H1 (cell line): Measurements from ENCODE around the gene FN3KRP. TPM values are rescaled to one million over a fixed set of nuclear protein-coding genes. Genes with fewer than 3 reads are reported as not detected.

Experiments used
- CTCF ChIA-PET: fragments of 300-600 bp; sonication (Branson Sonifier 250); formaldehyde crosslinking; loops from one replicate; lab custom pipeline; 2021; ENCODE audit not compliant: partially characterized antibody; lab: Charles Lee
- POLR2A ChIA-PET: fragments of 300-600 bp; sonication (Branson Sonifier 250); formaldehyde crosslinking; loops from one replicate; lab custom pipeline; 2021; ENCODE audit warnings: inconsistent platforms; ENCODE audit not compliant: partially characterized antibody; lab: Charles Lee
- DNase-seq, 2 experiments: peaks; one replicate each; pipeline versions ENCODE4 v3.0.0 to v3.0.0-alpha.2; 2010 to 2022; ENCODE audit warnings: low spot score in 2 of 2, low read depth in 1 of 2, mixed read lengths in 1 of 2
- FAIRE-seq: peaks from 2 replicates; lab custom pipeline; 2011; peaks lifted over from hg19 to GRCh38; lab: Jason Lieb, UNC
- H2AFZ ChIP-seq: 2 replicates; pipeline ENCODE4 v1.8.1; 2012; ENCODE audit warnings: low read length, inconsistent platforms
- H2AK5ac ChIP-seq: 2 replicates; pipeline ENCODE4 v1.6.1; 2013; ENCODE audit warnings: low read depth, low read length
- H2BK120ac ChIP-seq: replicated peaks from 2 replicates; pipeline ENCODE3; 2013; ENCODE audit warnings: low read depth, low read length, inconsistent platforms
- H2BK12ac ChIP-seq: 2 replicates; pipeline ENCODE4 v1.6.1; 2013; ENCODE audit warnings: low read depth, low read length
- H2BK15ac ChIP-seq: 2 replicates; pipeline ENCODE4 v1.6.1; 2013; ENCODE audit warnings: low read length
- H2BK20ac ChIP-seq: 2 replicates; pipeline ENCODE4 v1.6.1; 2013; ENCODE audit warnings: low read length
- H2BK5ac ChIP-seq: 2 replicates; pipeline ENCODE4 v1.6.1; 2013; ENCODE audit warnings: low read depth, low read length
- H3K14ac ChIP-seq: 2 replicates; pipeline ENCODE4 v1.6.1; 2013; ENCODE audit warnings: inconsistent platforms; ENCODE audit not compliant: insufficient read length
- H3K18ac ChIP-seq: 2 replicates; pipeline ENCODE4 v1.6.1; 2013; ENCODE audit warnings: low read length; ENCODE audit errors: extremely low read depth
- H3K23ac ChIP-seq: 2 replicates; pipeline ENCODE4 v1.6.1; 2013; ENCODE audit warnings: inconsistent platforms; ENCODE audit not compliant: insufficient read length
- H3K23me2 ChIP-seq: 2 replicates; pipeline ENCODE4 v1.6.1; 2013; ENCODE audit warnings: low read depth, low read length
- H3K27ac ChIP-seq: 2 replicates; pipeline ENCODE4 v1.6.1; 2011; ENCODE audit warnings: low read depth, low read length, inconsistent platforms
- H3K27me3 ChIP-seq, 4 experiments: replicated peaks in 1 of 4; 1 replicate in 1 of 4; 2 replicates in 3 of 4; pipeline versions ENCODE4 v1.6.1 to v1.8.1; 2011 to 2013; ENCODE audit warnings: low read length in 3 of 4, mild to moderate bottlenecking in 3 of 4, inconsistent platforms in 2 of 4, mixed read lengths in 2 of 4, moderate library complexity in 1 of 4; ENCODE audit not compliant: control insufficient read depth in 3 of 4, insufficient read depth in 3 of 4; ENCODE audit errors: extremely low read depth in 1 of 4
- H3K36me3 ChIP-seq, 4 experiments: 2 replicates each; pipeline versions ENCODE4 v1.6.1 to v1.8.1; 2011 to 2013; ENCODE audit warnings: mild to moderate bottlenecking in 4 of 4, low read length in 3 of 4, moderate library complexity in 2 of 4, control low read depth in 1 of 4, inconsistent platforms in 1 of 4; ENCODE audit not compliant: insufficient read depth in 4 of 4, control insufficient read depth in 2 of 4
- H3K4ac ChIP-seq: replicated peaks from 2 replicates; pipeline ENCODE3; 2013; ENCODE audit warnings: low read length, low read depth, mixed read lengths, inconsistent platforms; ENCODE audit not compliant: insufficient read length
- H3K4me1 ChIP-seq, 4 experiments: replicated peaks in 1 of 4; 1 replicate in 1 of 4; 2 replicates in 3 of 4; pipeline versions ENCODE4 v1.6.1 to v1.8.1; 2011 to 2013; ENCODE audit warnings: low read length in 3 of 4, inconsistent platforms in 2 of 4, mixed read lengths in 1 of 4; ENCODE audit not compliant: insufficient read depth in 4 of 4, control insufficient read depth in 3 of 4
- H3K4me2 ChIP-seq, 2 experiments: 2 replicates each; pipeline versions ENCODE4 v1.6.1 to v1.8.1; 2011 to 2013; ENCODE audit warnings: low read depth in 2 of 2, low read length in 2 of 2, control low read depth in 1 of 2, inconsistent platforms in 1 of 2, mild to moderate bottlenecking in 1 of 2; ENCODE audit not compliant: insufficient read depth in 1 of 2
- H3K4me3 ChIP-seq, 4 experiments: fragments of 200-600, 300-600 bp in 1 of 4; sonication (generic), shearing (Covaris generic), sonication (Bioruptor Twin) in 1 of 4; 2 replicates each; pipeline versions ENCODE4 v1.5.1 to v1.8.1; 2011 to 2016; ENCODE audit warnings: low read length in 4 of 4, low read depth in 3 of 4, control low read depth in 2 of 4, inconsistent platforms in 2 of 4, mild to moderate bottlenecking in 2 of 4, mixed read lengths in 1 of 4, moderate library complexity in 1 of 4; ENCODE audit not compliant: insufficient read depth in 2 of 4; ENCODE audit errors: extremely low read depth in 1 of 4
- H3K56ac ChIP-seq: replicated peaks from 2 replicates; pipeline ENCODE3; 2013; ENCODE audit warnings: low read depth, mild to moderate bottlenecking, mixed read lengths, low read length, inconsistent platforms; ENCODE audit not compliant: insufficient read length
- H3K79me1 ChIP-seq: 2 replicates; pipeline ENCODE4 v1.6.1; 2013; ENCODE audit warnings: low read depth, low read length, control low read depth
- H3K79me2 ChIP-seq, 2 experiments: 2 replicates each; pipeline versions ENCODE4 v1.6.1 to v1.8.1; 2012 to 2013; ENCODE audit warnings: low read length in 2 of 2, mild to moderate bottlenecking in 2 of 2, inconsistent platforms in 1 of 2; ENCODE audit not compliant: insufficient read depth in 2 of 2, control insufficient read depth in 1 of 2
- H3K9ac ChIP-seq, 4 experiments: replicated peaks in 1 of 4; 1 replicate in 1 of 4; 2 replicates in 3 of 4; pipeline versions ENCODE4 v1.6.1 to v1.8.1; 2011 to 2013; ENCODE audit warnings: low read depth in 3 of 4, low read length in 3 of 4, control low read depth in 2 of 4, mild to moderate bottlenecking in 2 of 4, moderate library complexity in 2 of 4, inconsistent platforms in 1 of 4; ENCODE audit errors: extremely low read depth in 1 of 4
- H3K9me3 ChIP-seq, 2 experiments: 2 replicates each; pipeline versions ENCODE4 v1.6.1 to v1.8.1; 2012 to 2013; ENCODE audit warnings: mild to moderate bottlenecking in 2 of 2, moderate library complexity in 2 of 2, control low read depth in 1 of 2, inconsistent platforms in 1 of 2, low read depth in 1 of 2, low read length in 1 of 2, mixed read lengths in 1 of 2; ENCODE audit not compliant: insufficient read depth in 2 of 2
- H4K20me1 ChIP-seq, 2 experiments: replicated peaks in 1 of 2; 2 replicates each; pipeline versions ENCODE3 to v1.8.1; 2011 to 2013; ENCODE audit warnings: inconsistent platforms in 2 of 2, low read length in 2 of 2, mild to moderate bottlenecking in 1 of 2; ENCODE audit not compliant: insufficient read depth in 2 of 2, control insufficient read depth in 1 of 2
- H4K5ac ChIP-seq: 2 replicates; pipeline ENCODE4 v1.6.1; 2013; ENCODE audit warnings: low read length, low read depth, mixed read lengths, inconsistent platforms; ENCODE audit not compliant: insufficient read length
- H4K8ac ChIP-seq: 2 replicates; pipeline ENCODE4 v1.8.0; 2013; ENCODE audit warnings: mild to moderate bottlenecking, moderate library complexity, low read length, inconsistent platforms; ENCODE audit not compliant: insufficient read depth; ENCODE audit errors: extremely low read depth
- H4K91ac ChIP-seq: replicated peaks from 2 replicates; pipeline ENCODE3; 2013; ENCODE audit warnings: low read length, mixed read lengths, inconsistent platforms; ENCODE audit not compliant: insufficient read length
- EP300 ChIP-seq, 2 experiments: IDR thresholded peaks; 1 replicate in 1 of 2; 2 replicates in 1 of 2; pipeline ENCODE4 v1.6.1; 2011 to 2012; ENCODE audit warnings: low read depth in 2 of 2, low read length in 2 of 2, mild to moderate bottlenecking in 2 of 2, borderline replicate concordance in 1 of 2, inconsistent platforms in 1 of 2, moderate library complexity in 1 of 2
- GABPA ChIP-seq: IDR thresholded peaks from 2 replicates; pipeline ENCODE4 v1.6.1; 2011; ENCODE audit warnings: mild to moderate bottlenecking, low read length, moderate library complexity, borderline replicate concordance; ENCODE audit not compliant: insufficient read depth
- JUN ChIP-seq: IDR thresholded peaks from 2 replicates; pipeline ENCODE4 v1.6.1; 2011; ENCODE audit warnings: low read depth, mild to moderate bottlenecking, improper control_type of control experiment, low read length
- MAFK ChIP-seq: IDR thresholded peaks from 2 replicates; pipeline ENCODE4 v1.6.1; 2012; ENCODE audit warnings: low read depth, mild to moderate bottlenecking, improper control_type of control experiment, low read length
- SIX5 ChIP-seq: IDR thresholded peaks from 2 replicates; pipeline ENCODE4 v1.6.1; 2011; ENCODE audit warnings: mild to moderate bottlenecking, low read depth, low read length
- SRF ChIP-seq: IDR thresholded peaks from 2 replicates; pipeline ENCODE4 v1.6.1; 2011; ENCODE audit warnings: mild to moderate bottlenecking, low read depth, low read length, moderate library complexity
- USF2 ChIP-seq: IDR thresholded peaks from 2 replicates; pipeline ENCODE4 v1.6.1; 2011; ENCODE audit warnings: low read length, improper control_type of control experiment
- WGBS, 2 experiments: shearing (Covaris generic) in 1 of 2; methylation state at CpG; one replicate each; pipeline versions ENCODE4 v1.1.6 to v1.1.7; 2013 to 2015; ENCODE audit warnings: low lambda C conversion rate in 2 of 2, mixed read lengths in 2 of 2, inconsistent platforms in 1 of 2, low coverage in 1 of 2, missing lambda C conversion rate in 1 of 2; ENCODE audit not compliant: insufficient replicate concordance in 2 of 2, insufficient coverage in 1 of 2, insufficient read length in 1 of 2; ENCODE audit errors: extremely low coverage in 1 of 2, missing lambda C conversion rate in 1 of 2; 5-methylcytosine and 5-hydroxymethylcytosine counted together
- polyA plus RNA-seq, 7 experiments: library from polyadenylated mRNA; depleted of rRNA in 3 of 7; stranded (reverse) in 5 of 7; unstranded in 2 of 7; fragments of >200 nt in 5 of 7; fragments of 200-250 nt in 2 of 7; gene quantifications; 1 replicate in 5 of 7; 2 replicates in 1 of 7; 4 replicates in 1 of 7; pipeline versions ENCODE4 v1.2.1 to v1.2.3, GENCODE V29; 2011 to 2013; ENCODE audit warnings: missing spikeins in 2 of 7, mixed read lengths in 2 of 7
- total RNA-seq: library from RNA; stranded (reverse); fragmentation: NEBNext Ultra II Directional; extraction: Animal tissue kit (Norgen Biotek cat#: 25700); gene quantifications from 2 replicates; pipeline ENCODE4 v1.2.1, GENCODE V29; 2021

The FN3KRP gene
- total and polyA plus RNA-seq, 2 of the 8 experiments (the other 6 are each of a cell fraction or from before 2014, with no cell fraction given): 18.1 to 21.4 TPM

- Histone ChIP-seq H3K27ac (no peak overlapping the region), H2BK12ac (no peak overlapping the region), H3K36me3 (no peaks in the 10 kb centered on the region), H2BK120ac (no peak overlapping the region), H4K20me1 (peaks cover 0 to 1% of the 10 kb centered on the region in 2 experiments), H3K4ac (no peak overlapping the region), H4K8ac (no peak overlapping the region), H3K18ac (no peak overlapping the region), H2AK5ac (no peak overlapping the region), H3K27me3 (peaks cover 0 to under 1% (median under 1%) of the 10 kb centered on the region in 4 experiments; a peak in 2 of 7 replicates), H2AFZ (no peak overlapping the region), H2BK15ac (no peak overlapping the region), H2BK5ac (no peak overlapping the region), H3K4me2 (no peak overlapping the region), H3K14ac (no peak overlapping the region), H4K5ac (no peak overlapping the region), H3K9ac (no peak overlapping the region), H3K79me2 (no peaks in the 10 kb centered on the region), H3K23me2 (no peaks in the 10 kb centered on the region), H3K79me1 (no peaks in the 10 kb centered on the region), H2BK20ac (no peak overlapping the region), H3K9me3 (no peaks in the 10 kb centered on the region), H3K23ac (no peak overlapping the region), H4K91ac (no peak overlapping the region), H3K56ac (no peak overlapping the region), H3K4me1 (no peaks in the 10 kb centered on the region), H3K4me3 (no peak overlapping the region)
- 83% methylated on average over 18 of the region's 18 CpGs; no CpG with 5 or more reads in 1 of the 2 experiments for WGBS, 2 experiments
- ChIA-PET CTCF (interaction anchor here (0.8 to 1.6 kb wide), 3 partner anchors 11 to 23 kb away, joined by 3 to 4 read pairs (median 4); no protein-coding TSS in a partner anchor), POLR2A (no interaction called here)
- no peak for TF ChIP-seq SIX5
- no peak for TF ChIP-seq USF2
- no peak for TF ChIP-seq SRF
- no peak for TF ChIP-seq GABPA
- TF ChIP-seq EP300 (IDR thresholded peaks at IDR 0.05; ENCODE audit: borderline replicate concordance in 1 of 2, low read depth in 2 of 2, low read length in 2 of 2): no peak
- no peak for TF ChIP-seq MAFK
- TF ChIP-seq JUN: no peak
- no peak for FAIRE-seq
- no peak for DNase-seq
These were observed 25.6 kb upstream of the FN3KRP start for GRCh38 chr17:82690786-82691489.
